IgD-negative memory B cell (primary cell): ENCODE measurements around the gene PPP2R3A. TPM values are rescaled to one million over a fixed set of nuclear protein-coding genes. Genes with fewer than 3 reads are reported as not detected.

ENCODE experiments used
- H3K27ac Mint-ChIP-seq, 3 donors: one replicate each; pipeline ENCODE4 v1.8.0; 2020 to 2022; ENCODE audit warnings: mild to moderate bottlenecking in 3 of 3, mixed read lengths in 3 of 3, moderate library complexity in 1 of 3
- H3K27me3 Mint-ChIP-seq: one replicate; pipeline ENCODE4 v1.8.0; 2021; ENCODE audit warnings: mixed read lengths
- H3K36me3 Mint-ChIP-seq: one replicate; pipeline ENCODE4 v1.8.0; 2020; ENCODE audit warnings: mild to moderate bottlenecking, mixed read lengths
- H3K4me1 Mint-ChIP-seq, 3 donors: one replicate each; pipeline ENCODE4 v1.8.0; 2020 to 2022; ENCODE audit warnings: mixed read lengths in 3 of 3, mild to moderate bottlenecking in 1 of 3
- H3K4me3 Mint-ChIP-seq, 4 donors: one replicate each; pipeline ENCODE4 v1.8.0; 2020 to 2022; ENCODE audit warnings: mild to moderate bottlenecking in 4 of 4, mixed read lengths in 4 of 4, moderate library complexity in 3 of 4
- H3K9me3 Mint-ChIP-seq, 3 donors: one replicate each; pipeline ENCODE4 v1.8.0; 2020 to 2021; ENCODE audit warnings: mixed read lengths in 3 of 3, mild to moderate bottlenecking in 1 of 3
- polyA plus RNA-seq: library from polyadenylated mRNA; unstranded; fragments of 300-500 nt; fragmentation: Illumina TruSeq; gene quantifications from one replicate; pipeline ENCODE4 v1.2.3, GENCODE V29; 2021

The PPP2R3A gene
- polyA plus RNA-seq, 1 donor from 2014 or later, result 0.06 TPM

DNA sequence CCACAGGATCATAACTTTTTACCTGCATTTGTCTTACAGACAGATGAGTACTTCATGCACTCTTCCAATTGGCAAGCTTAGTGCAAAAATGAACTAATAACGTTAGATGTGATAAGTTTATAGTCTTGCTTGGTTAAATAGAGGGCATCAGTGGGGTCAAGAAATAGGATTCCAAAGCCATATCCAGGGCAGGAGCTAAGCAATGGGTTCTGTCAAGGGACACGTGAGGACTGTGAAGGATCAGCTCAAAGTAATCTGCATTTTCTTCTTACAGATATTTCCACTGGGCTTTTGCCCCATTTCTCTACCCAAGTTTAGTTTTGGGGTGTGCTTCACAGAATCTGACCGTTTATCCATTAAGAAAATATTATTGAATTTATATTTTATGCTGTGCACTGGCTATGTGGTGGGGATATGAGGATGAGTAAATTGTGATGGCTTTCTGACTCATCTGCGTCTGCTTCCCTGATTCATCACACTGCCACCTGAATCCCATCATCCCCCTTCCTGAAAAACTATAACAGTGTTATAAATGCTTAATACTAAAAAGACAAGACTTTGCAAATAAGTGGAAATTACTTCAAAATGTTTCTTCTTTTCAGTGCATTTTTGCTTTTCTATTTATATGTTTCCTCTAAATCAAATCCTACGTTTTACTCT lies 17.5 kb downstream of the PPP2R3A start:
- H3K4me1 Mint-ChIP-seq, result no peaks in the 10 kb centered on the region
- no peak overlapping the region for H3K27ac Mint-ChIP-seq
- H3K36me3 Mint-ChIP-seq, result peaks cover 2% of the 10 kb centered on the region
- peaks cover 2% of the 10 kb centered on the region for H3K27me3 Mint-ChIP-seq
- no peaks in the 10 kb centered on the region for H3K9me3 Mint-ChIP-seq
- no peak overlapping the region for H3K4me3 Mint-ChIP-seq

DNA sequence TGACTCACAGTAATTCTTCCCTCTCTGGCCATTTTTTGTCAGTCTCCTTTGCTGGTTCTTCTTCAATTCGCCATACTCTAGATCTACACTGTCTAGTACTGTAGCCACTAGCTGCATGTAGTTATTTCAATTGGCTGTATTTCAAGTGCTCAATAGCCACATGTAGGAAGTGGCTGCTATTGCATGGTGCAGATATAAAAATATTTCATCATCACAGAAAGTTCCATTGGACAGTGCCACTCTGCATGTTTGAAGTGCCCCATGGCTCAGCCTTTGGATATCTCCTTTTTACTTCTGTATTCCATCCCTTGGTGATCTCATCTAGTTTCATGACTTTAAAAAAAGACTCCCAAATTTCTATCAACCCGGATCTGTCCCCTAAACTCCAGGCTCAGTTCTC lies 22.1 kb downstream of the PPP2R3A start:
- Mint-ChIP-seq H3K27me3 (no peaks in the 10 kb centered on the region), H3K36me3 (no peaks in the 10 kb centered on the region), H3K9me3 (no peaks in the 10 kb centered on the region)

DNA sequence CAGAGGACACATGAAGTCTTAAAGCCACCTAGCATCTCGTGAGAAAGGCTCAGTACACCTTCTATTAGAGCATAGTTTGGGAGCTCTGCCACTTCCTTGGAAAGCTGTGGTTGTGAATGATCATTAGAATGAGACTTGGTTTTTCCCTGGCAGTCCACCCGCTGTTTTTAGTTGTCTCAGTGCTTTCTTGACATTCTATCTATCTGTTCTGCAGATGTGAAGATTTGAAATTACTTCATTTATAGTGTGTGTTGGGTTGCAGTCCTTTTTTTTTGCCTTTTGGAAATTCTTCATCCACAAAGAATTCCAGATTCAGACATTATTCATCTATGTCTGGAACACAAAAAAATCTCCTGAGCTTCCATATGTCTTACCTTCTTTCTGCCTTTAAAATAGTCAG lies 23.7 kb downstream of the PPP2R3A start:
- Mint-ChIP-seq H3K27ac (no peak overlapping the region), H3K4me1 (no peaks in the 10 kb centered on the region), H3K4me3 (no peak overlapping the region), H3K36me3 (no peaks in the 10 kb centered on the region), H3K27me3 (no peaks in the 10 kb centered on the region), H3K9me3 (peaks cover 0 to 3% (median 0%) of the 10 kb centered on the region in 3 donors)

More for the DNA sequence above, 22.1 kb downstream of the PPP2R3A start:
- H3K27ac Mint-ChIP-seq, result no peak overlapping the region
- no peak overlapping the region for H3K4me3 Mint-ChIP-seq
- no peaks in the 10 kb centered on the region for H3K4me1 Mint-ChIP-seq

DNA sequence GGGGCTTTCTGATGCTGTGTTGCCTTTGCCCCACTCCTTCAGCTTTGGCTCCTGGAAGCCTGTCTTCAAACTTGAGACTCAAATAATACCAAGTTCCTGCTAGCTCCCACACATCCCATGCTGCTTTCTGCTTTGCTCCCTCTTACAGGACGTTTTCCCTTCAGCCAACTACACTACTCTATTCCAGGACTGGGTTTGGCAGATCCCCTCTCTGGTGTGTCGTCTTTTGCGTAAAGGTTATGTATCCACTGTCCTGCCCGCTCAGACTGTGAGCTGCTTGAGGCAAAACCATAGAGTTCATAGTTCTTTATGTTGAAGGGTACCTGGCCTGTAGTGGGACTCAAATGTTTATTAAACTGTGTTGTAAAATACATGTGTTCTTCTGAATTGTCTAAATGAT lies 25.4 kb downstream of the PPP2R3A start:
- no peak overlapping the region for H3K4me3 Mint-ChIP-seq
- H3K27me3 Mint-ChIP-seq, result no peaks in the 10 kb centered on the region
- no peaks in the 10 kb centered on the region for H3K36me3 Mint-ChIP-seq
- no peak overlapping the region for H3K27ac Mint-ChIP-seq
- no peaks in the 10 kb centered on the region for H3K4me1 Mint-ChIP-seq
- peaks cover 0 to 3% (median 0%) of the 10 kb centered on the region in 3 donors for H3K9me3 Mint-ChIP-seq

DNA sequence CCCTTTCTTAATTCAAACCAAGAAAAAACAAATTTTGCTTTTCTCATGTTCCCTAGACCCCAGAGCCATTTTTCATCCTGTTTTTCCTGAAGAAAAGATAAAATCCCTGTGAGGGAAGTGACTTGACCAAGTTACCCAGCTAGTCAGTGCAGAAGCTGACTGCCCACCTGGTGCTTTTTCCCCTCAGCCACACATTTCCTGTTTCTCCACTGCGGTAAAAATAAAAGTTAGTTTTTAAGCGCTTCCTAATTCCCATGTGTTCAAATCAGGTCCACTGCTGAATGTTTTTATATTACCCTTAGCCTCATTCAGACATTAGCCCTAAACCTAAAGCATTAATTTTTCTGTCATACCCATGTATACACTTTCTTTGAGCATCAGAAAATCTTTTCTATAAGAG lies 26.1 kb downstream of the PPP2R3A start:
- Mint-ChIP-seq H3K4me3 (no peak overlapping the region), H3K27me3 (no peaks in the 10 kb centered on the region), H3K27ac (no peak overlapping the region), H3K36me3 (no peaks in the 10 kb centered on the region), H3K4me1 (no peaks in the 10 kb centered on the region), H3K9me3 (peaks cover 0 to 3% (median 0%) of the 10 kb centered on the region in 3 donors)

DNA sequence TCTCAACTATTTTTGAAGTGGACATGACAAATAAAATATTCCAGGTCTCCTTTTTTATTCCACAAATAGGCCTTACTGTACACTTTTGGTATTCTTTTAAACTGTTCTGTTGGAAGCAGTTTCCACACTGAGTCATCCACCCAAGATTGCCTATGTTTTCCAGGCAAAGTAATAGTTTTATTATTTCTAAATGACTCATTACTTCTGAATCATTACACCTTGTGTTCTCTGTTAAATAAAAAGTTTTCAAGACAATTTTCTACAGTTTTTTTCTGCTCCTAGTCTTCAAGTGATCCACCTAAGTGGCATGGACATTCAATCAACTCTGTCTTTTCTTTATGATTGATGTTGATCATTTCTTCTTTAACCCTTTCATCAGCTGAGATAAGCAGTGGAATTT lies 26.5 kb downstream of the PPP2R3A start:
- H3K4me3 Mint-ChIP-seq, result no peak overlapping the region
- no peak overlapping the region for H3K27ac Mint-ChIP-seq
- H3K9me3 Mint-ChIP-seq, result peaks cover 0 to 3% (median 0%) of the 10 kb centered on the region in 3 donors
- no peaks in the 10 kb centered on the region for H3K27me3 Mint-ChIP-seq
- no peaks in the 10 kb centered on the region for H3K36me3 Mint-ChIP-seq
- no peaks in the 10 kb centered on the region for H3K4me1 Mint-ChIP-seq

DNA sequence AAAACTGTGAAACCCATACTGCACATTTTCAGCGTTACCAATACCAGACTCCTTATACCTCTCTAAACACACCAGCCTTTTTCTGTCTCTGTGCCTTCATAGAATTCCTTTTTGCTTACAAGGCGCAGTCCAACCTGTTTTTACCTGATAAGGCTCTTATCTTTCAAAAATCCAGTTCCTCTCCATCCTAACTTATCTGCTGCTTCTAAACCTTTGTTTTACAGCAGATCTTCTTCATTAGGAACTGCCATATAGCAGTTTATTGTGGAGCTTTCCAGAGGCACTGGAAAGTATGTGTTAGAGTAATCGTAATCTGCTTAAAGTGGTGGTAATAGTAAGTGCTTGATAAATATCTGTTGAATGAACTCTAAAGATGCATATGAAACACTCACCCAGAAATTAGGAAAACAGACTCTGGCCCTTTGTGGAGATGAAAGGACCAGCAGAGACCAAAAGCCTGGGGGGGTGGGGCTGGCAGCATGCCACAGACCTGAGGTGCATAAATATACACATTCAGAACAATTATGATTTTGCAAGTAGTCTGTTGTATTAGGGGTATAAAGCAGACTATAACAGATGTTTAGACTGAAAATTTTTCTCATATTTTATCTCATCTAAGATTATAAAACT lies 29.3 kb downstream of the PPP2R3A start:
- Mint-ChIP-seq H3K4me3 (no peak overlapping the region), H3K9me3 (peaks cover 0 to 3% (median 0%) of the 10 kb centered on the region in 3 donors), H3K27me3 (no peaks in the 10 kb centered on the region), H3K4me1 (no peaks in the 10 kb centered on the region), H3K36me3 (no peaks in the 10 kb centered on the region), H3K27ac (no peak overlapping the region)

DNA sequence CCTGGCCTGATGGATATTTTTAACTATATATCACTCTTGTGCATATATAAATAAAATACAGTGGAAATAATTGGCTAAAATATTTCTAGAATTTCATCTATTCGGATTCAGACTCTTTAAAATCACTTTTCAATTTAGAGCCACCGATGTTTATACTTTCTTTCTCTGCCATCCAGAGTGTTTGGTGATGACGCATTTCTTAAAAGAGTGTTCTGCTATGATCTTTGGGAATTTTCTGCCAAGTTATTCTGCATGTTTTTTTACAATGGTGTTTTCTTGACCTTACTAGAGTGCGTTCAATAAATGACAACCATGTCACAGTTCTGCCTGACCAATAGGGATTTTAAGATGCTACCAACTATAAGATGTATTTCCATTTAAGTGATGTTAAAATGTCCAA lies 30.2 kb downstream of the PPP2R3A start:
- H3K36me3 Mint-ChIP-seq, result no peaks in the 10 kb centered on the region
- peaks cover 0 to 3% (median 3%) of the 10 kb centered on the region in 3 donors for H3K9me3 Mint-ChIP-seq
- H3K27ac Mint-ChIP-seq, result no peak overlapping the region
- no peak overlapping the region for H3K4me3 Mint-ChIP-seq
- no peaks in the 10 kb centered on the region for H3K27me3 Mint-ChIP-seq
- H3K4me1 Mint-ChIP-seq, result no peaks in the 10 kb centered on the region

DNA sequence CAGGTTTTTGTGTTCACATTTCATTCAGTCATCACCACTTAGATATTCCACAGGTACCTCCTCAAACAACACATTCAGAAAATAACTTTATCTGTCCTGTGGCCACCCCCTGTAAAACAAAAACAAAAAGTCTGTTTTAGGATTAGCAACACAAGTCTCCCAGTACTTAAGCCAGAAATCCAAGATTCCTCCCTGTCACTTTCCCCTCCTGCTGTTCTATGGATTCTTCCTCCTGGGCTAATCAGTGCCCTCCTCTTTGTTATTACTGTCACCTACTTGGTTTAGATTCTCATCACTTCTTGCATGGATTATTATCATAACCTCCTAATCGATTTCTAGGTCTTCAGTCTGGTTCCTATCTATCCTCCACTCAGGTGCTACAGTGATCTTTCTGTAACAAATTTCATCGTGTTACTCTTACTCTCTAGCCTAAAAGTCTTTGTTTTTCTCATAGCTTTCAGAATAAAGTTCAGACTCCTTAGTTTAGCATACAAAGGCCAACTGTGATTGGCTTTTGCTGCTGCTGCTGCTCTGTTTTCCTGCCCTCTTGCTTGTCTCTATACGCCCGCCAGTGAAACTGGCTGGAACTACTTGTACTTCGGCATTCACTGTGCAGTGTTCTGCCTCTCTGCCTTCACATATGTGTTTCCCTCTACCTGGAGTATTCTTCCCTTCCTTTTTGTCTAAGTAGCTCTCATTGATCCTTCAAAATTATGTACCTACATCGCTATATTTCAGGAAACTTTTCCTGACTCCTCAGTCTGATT lies 32.2 kb downstream of the PPP2R3A start:
- Mint-ChIP-seq H3K4me1 (no peaks in the 10 kb centered on the region), H3K4me3 (no peak overlapping the region), H3K27me3 (no peaks in the 10 kb centered on the region), H3K27ac (no peak overlapping the region), H3K9me3 (peaks cover 1 to 4% (median 3%) of the 10 kb centered on the region in 3 donors), H3K36me3 (no peaks in the 10 kb centered on the region)

DNA sequence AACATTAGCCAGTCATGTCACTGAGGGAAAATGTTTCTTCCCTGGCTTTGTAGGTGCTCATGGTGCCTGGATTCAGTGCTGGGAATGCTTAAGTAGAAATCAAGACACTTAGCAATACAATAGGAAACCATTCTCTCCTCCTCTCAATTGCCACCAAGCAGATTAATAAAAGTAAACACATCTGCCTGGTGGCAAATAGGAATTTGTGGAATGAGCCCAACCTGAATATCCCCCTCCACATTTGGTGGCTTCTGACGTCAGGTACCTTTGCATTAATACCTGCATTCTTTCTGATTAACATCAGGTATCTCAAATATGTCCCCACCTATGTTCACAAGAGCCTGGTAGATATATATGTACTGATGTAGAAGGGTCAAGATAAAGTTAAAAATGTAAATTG lies 42.7 kb downstream of the PPP2R3A start:
- peaks cover 0 to 2% (median 0%) of the 10 kb centered on the region in 3 donors for H3K9me3 Mint-ChIP-seq
- no peaks in the 10 kb centered on the region for H3K4me1 Mint-ChIP-seq
- no peak overlapping the region for H3K4me3 Mint-ChIP-seq

DNA sequence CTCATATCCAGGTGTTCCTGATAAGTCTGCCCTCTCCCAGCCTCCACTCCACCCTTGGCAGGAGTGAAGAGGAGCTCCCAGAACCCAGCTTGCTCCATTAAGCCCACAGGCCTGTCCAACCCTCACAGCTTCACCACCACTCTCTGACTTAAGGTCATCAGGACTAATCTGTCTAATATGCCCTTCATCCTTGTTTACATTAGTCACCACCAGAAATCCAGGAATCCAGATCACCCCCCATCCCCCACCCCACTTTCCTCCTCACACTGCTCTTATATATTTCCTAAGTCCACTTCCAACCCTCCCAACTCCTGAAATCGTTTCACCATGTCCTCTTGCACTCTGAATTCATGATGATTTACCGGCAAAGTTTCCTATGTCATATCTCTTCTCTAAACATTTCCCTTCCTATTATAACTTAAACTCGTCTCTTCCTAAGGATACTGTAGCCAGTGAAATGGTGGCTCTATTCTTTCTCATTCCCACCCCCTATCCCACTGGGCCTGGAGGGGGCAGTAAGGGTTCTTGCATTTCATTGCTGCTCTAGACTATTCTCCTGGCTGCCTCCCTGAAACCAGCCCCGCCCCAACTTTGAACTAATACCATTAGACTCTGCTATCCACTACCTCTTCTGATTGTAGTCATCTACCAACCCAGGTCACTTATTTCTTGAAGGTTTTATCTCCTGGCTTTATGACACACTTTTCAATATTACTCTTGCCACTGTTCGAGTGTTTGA lies 43.4 kb downstream of the PPP2R3A start:
- Mint-ChIP-seq H3K4me1 (no peaks in the 10 kb centered on the region), H3K27me3 (peaks cover 3% of the 10 kb centered on the region), H3K4me3 (no peak overlapping the region), H3K27ac (no peak overlapping the region), H3K36me3 (peaks cover 2% of the 10 kb centered on the region), H3K9me3 (peaks cover 0 to 2% (median 0%) of the 10 kb centered on the region in 3 donors)

More for the DNA sequence above, 42.7 kb downstream of the PPP2R3A start:
- H3K27ac Mint-ChIP-seq, result no peak overlapping the region
- peaks cover 6% of the 10 kb centered on the region for H3K36me3 Mint-ChIP-seq
- peaks cover 1% of the 10 kb centered on the region for H3K27me3 Mint-ChIP-seq

DNA sequence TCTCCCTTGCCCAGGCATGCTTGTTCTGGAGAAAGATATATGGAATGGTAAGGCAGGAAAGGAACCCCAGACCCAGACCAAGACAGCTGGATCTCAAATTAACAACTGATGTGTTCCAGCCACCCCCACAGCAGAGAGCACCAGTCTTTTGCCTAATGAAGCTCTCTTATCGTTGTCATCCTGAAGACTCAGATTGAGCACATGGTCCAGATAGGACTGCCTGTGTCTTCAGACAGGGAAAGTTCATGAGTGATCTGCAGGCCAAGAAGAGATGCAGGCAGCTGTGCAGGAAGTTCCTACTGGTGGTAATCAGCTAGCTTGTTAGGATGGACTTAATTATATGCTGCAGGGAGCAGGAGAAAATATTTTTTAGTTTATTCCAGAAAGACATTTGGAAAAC lies 53.3 kb downstream of the PPP2R3A start:
- Mint-ChIP-seq H3K4me3 (no peak overlapping the region), H3K4me1 (no peaks in the 10 kb centered on the region), H3K9me3 (peaks cover 0 to 5% (median 4%) of the 10 kb centered on the region in 3 donors), H3K36me3 (no peaks in the 10 kb centered on the region), H3K27me3 (peaks cover 5% of the 10 kb centered on the region), H3K27ac (no peak overlapping the region)

DNA sequence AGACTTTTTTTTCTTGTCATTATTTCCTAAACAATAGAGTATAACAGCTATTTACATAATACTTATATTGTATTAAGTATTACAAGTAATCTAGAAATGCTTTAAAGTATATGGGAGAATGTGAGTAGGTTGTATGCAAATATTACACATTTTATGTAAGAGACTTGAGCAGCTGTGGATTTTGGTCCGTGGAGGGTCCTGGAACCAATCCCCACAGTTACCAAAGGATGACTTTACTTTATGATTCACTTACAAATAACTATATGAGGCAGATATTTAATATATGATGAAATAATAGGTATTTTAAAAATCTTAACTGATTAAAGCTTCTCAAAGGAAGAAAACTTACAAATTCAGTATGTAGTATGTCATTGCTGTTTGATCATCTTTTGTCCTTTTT lies 56.3 kb downstream of the PPP2R3A start:
- H3K4me3 Mint-ChIP-seq, result no peak overlapping the region
- H3K36me3 Mint-ChIP-seq, result no peaks in the 10 kb centered on the region
- H3K27me3 Mint-ChIP-seq, result peaks cover 5% of the 10 kb centered on the region
- no peaks in the 10 kb centered on the region for H3K4me1 Mint-ChIP-seq
- peaks cover 0 to 4% (median 4%) of the 10 kb centered on the region in 3 donors for H3K9me3 Mint-ChIP-seq
- H3K27ac Mint-ChIP-seq, result no peak overlapping the region

DNA sequence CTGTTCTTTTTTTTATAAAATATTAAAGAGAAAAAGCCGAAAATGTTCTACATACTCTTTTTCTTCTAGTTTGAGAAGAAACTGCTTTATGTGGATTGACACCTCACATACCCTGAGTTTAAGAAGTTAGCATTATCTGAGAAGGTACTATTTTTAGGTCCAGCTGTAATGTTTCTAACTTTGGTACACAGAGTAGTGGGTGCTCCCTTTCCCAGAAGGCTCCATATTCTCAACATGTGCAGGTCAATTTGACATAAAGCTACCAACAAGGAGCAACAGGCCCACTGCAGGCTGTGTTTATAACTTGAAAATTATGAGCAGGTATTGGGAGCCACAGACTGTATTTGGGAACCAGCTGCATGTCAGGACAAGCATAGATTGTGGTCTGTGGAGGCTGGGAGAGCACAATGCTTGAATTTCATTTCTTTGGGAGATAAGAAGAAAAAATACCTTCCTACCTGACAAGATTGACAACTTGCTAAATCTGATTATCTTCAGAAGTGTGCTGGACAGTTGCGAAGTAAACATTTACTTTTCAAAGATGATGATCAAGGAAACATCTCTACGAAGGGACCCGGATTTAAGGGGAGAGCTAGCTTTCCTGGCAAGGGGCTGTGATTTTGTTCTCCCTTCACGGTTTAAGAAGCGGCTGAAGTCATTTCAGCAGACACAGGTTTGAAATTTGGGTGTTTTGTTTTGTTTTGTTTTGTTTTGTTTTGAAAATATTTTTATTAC lies 57.2 kb downstream of the PPP2R3A start:
- no peak overlapping the region for H3K4me3 Mint-ChIP-seq
- H3K27me3 Mint-ChIP-seq, result peaks cover 5% of the 10 kb centered on the region
- H3K4me1 Mint-ChIP-seq, result no peaks in the 10 kb centered on the region
- no peaks in the 10 kb centered on the region for H3K36me3 Mint-ChIP-seq
- no peak overlapping the region for H3K27ac Mint-ChIP-seq
- no peaks in the 10 kb centered on the region for H3K9me3 Mint-ChIP-seq
